Stimulated activated CD4-positive, alpha-beta T cell treated with anti-CD3 and anti-CD28 coated beads, Interleukin-12 subunit alpha, Interleukin-12 subunit beta, amount 100 ng/mL, for 24 hours (primary cell): Measurements from ENCODE around the gene SNRK.
"Not testable (repeated sequence)": the region's sequence is repeated elsewhere in the genome, so short reads cannot be mapped to it uniquely, and the experiment has no call there.

ENCODE experiments used
- DNase-seq, 2 experiments: peaks; one replicate each; pipeline ENCODE4 v3.0.0-alpha.2; 2020; ENCODE audit warnings: low read depth in 2 of 2

SNRK gene

GRCh38 chr3:43346978-43347749, 60.8 kb downstream of the SNRK start:
- no peak for DNase-seq

GRCh38 chr3:43347774-43348173, 61.4 kb downstream of the SNRK start:
- DNase-seq, result no peak

- DNase-seq, result no peak
Measured at GRCh38 chr3:43348350-43348749, 62.0 kb downstream of the SNRK start.

- no peak for DNase-seq
Measured at GRCh38 chr3:43348852-43349574, 62.7 kb downstream of the SNRK start.

- DNase-seq, result no peak
Measured at GRCh38 chr3:43349716-43350115, 63.4 kb downstream of the SNRK start.

GRCh38 chr3:43353393-43353792, 67.1 kb downstream of the SNRK start:
- DNase-seq, result no peak

- no peak for DNase-seq
Measured at GRCh38 chr3:43353923-43354670, 67.8 kb downstream of the SNRK start.

GRCh38 chr3:43356033-43356432, 69.7 kb downstream of the SNRK start:
- DNase-seq, result not testable (repeated sequence)

GRCh38 chr3:43361077-43361476, 74.7 kb downstream of the SNRK start:
- DNase-seq, result no peak

- no peak for DNase-seq
Measured at GRCh38 chr3:43362183-43362582, 75.8 kb downstream of the SNRK start.

- no peak for DNase-seq
Measured at GRCh38 chr3:43362961-43363360, 76.6 kb downstream of the SNRK start.

- no peak for DNase-seq
Measured at GRCh38 chr3:43363621-43364266, 77.4 kb downstream of the SNRK start.

- DNase-seq, result no peak
Measured at GRCh38 chr3:43364494-43364893, 78.2 kb downstream of the SNRK start.

- DNase-seq, result no peak
Measured at GRCh38 chr3:43364926-43365325, 78.6 kb downstream of the SNRK start.

- DNase-seq, result no peak
Measured at GRCh38 chr3:43365601-43366305, 79.4 kb downstream of the SNRK start.

GRCh38 chr3:43366481-43366880, 80.1 kb downstream of the SNRK start:
- no peak for DNase-seq

GRCh38 chr3:43366885-43367284, 80.5 kb downstream of the SNRK start:
- DNase-seq, result no peak

- no peak for DNase-seq
Measured at GRCh38 chr3:43369404-43370292, 83.3 kb downstream of the SNRK start.

- no peak for DNase-seq
Measured at GRCh38 chr3:43370293-43370980, 84.1 kb downstream of the SNRK start.

- no peak for DNase-seq
Measured at GRCh38 chr3:43371494-43371893, 85.2 kb downstream of the SNRK start.
